ENCODE results near the gene LSM12.
"Not testable (repeated sequence)": the region's sequence is repeated elsewhere in the genome, so short reads cannot be mapped to it uniquely, and the experiment has no call there.

LSM12 gene

DNA sequence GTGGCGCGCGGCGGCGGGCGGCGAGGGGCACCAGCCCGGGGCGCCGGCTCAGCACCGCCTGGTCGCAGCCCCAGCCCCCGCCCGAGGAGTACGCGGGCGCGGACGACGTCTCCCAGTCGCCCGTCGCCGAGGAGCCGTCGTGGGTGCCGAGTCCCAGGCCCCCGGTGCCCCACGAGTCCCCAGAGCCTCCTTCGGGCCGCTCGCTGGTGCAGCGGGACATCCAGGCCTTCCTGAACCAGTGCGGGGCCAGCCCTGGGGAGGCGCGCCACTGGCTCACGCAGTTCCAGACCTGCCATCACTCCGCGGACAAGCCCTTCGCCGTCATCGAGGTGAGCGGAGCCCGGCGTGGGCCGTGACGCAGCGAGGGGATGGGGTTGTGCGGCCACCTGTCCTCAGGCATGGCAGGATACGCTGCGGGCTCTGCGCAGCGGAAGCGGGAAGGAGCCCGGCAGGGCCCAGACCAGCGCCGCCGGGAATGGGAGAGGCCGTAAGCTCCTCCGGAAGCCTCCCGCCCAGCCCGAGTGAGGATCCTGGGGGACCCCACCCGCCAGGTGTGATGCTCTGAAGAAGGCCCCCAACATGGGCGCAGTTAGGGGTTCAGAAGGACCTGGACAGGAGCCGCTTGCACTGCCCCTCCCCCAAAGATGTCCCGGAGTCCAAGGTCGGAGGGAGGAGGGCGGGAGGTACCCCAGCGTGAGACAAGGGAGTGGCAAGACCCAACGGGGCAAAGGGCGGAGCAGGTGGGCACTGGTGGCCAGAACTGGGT lies 61.5 kb downstream of the LSM12 start:
- DNase-seq = no peak

DNA sequence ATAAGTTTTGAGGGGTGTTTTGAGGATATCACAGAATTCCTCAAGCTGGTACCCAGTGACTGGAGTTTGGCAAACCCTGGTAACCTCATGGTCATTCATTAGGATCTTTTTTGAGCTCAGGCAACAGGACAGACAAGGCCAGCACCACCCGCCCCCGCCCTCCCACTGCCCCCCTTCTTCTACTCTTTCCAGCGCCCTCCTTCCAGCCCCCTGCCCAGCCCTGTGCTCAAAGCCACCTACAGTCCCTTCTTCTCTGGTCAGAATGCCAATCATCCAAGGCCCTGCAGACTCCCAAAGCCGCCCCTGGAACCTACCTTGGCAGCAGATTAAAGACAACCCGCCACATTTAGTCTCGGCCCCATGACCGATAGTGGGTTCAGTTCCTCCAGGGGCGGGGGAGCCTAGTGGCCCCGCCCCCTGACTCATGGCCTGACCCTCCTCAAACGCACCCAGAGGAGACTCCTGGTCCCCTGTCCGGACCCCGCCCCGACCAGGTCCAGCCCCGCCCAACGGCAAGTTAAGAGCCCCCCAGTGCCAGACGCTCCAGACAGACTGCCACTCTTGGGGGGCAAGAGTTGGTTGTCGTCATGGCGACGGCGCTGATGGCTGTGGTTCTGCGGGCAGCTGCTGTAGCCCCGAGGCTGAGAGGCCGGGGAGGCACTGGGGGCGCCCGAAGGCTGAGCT lies 62.3 kb downstream of the LSM12 start, which contains the start of gene NAGS:
Gene NAGS (plus strand): TSS at position 546 of the 684 bp plus-strand sequence. CDS start 42 bp downstream, at position 588.
- no peak for DNase-seq

- no peak for DNase-seq
Measured at GRCh38 chr17:44002141-44002848, 64.2 kb downstream of the LSM12 start.

GRCh38 chr17:44001461-44001920 lies 65.0 kb downstream of the LSM12 start:
- no peak for DNase-seq

GRCh38 chr17:44000871-44001460 lies 65.5 kb downstream of the LSM12 start:
- DNase-seq = no peak

GRCh38 chr17:44000141-44000860 lies 66.2 kb downstream of the LSM12 start:
- DNase-seq = no peak

DNA sequence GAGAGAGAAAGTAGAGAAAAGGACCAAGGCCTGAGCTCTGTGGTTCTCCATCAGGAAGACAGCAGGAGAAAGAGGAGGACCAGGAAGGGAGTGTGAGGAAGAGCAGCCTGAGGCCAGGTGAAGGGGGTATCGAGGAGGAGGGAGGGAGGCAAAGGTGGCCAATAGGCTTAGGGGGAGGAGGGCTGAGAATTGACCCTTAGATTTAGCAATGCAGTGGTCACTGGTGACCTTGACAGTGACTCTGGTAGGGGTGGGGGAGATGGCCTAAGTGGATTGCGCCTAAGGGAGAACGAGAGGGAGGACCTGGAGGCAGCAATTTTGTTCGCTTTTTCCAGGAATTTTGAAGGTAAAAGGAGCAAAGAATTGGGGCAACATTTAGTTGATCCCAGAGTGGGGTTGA lies 67.4 kb downstream of the LSM12 start:
- no peak for DNase-seq

- no peak for DNase-seq
Measured at GRCh38 chr17:43998552-43998951, 67.9 kb downstream of the LSM12 start.

GRCh38 chr17:43997180-43997579 lies 69.3 kb downstream of the LSM12 start:
- DNase-seq = not testable (repeated sequence)

GRCh38 chr17:43995150-43995471 lies 71.4 kb downstream of the LSM12 start:
- no peak for DNase-seq

DNA sequence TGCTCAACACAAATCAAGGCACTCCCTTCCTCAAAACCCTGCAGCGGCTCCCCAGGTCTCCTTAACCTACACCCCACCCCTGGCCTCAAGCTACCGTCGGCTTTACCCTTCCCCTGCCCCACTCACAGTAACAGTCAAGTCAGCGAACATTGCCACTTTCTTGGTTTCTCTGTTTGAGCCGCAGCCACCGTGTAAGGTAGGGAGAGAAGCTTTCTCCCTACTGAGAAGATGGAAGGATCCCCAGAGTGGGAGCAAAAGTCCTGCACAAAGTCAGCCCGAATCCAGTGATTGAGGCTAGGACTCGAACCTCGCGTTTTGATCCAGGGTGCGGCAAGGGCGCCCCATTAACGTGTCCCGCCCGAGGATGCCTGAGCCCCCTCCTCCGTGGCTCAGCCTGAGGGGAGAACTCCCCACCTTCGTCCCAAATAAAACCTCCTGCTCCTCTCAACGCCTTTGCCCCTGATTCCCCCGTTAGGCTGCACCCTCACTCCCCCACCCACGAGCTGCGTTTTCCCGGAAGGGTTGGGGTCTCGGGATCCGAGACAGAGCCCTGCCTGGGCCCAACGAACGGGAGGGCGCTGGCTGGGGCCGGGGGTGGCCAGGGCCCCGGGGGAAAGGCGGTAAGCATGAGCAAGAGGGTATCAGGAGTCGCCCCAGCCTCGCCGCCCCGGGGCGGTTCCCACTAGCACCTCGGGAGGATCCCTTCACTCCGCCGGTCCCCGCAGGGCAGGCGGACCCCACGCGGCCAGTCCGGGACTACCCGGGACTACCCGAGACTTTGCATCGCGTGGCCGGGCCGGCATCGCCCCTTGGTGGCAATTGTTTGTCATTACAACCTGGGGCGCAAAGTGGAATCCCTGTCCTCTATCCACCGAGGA lies 72.0 kb downstream of the LSM12 start:
- peak; percentile 42 for DNase-seq

GRCh38 chr17:43992641-43993040 lies 73.8 kb downstream of the LSM12 start:
- DNase-seq = no peak

GRCh38 chr17:43988301-43988700 lies 78.2 kb downstream of the LSM12 start:
- DNase-seq = no peak

- no peak for DNase-seq
Measured at GRCh38 chr17:43987131-43988021, 79.1 kb downstream of the LSM12 start.

DNA sequence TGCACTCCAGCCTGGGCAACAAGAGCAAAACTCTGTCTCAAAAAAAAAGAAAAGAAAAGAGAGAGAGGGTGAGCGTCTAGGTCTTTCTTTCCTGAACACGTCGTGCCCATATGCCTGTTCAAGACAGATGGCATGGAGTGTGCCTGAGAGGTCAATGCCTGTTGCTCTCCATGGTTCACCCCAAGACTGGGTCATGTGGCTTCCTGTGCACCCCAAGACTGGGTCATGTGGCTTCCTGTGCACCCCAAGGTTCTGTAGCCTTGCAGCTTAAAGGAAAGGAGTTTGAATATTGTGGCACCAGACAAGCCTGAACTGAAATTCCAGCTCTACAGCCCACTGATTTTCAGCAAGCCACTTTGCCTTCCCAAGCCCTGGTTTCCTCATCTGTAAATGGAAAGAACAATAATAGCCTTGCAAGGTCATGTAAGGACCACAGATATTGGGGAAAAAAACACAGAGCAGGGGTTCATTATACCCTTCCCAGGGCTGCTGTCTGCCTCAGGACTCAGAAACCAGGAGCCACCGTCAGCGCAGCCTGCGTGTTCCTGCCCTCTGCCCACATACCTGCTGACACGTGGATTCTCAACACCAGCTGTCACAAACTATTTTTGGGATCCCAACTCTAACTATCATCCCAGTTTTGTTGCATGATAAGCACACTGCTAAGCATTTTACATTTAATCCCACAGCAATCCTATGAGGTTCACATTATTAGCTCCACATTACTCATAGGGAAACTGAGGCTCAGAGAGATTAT lies 80.1 kb downstream of the LSM12 start:
- DNase-seq = no peak

DNA sequence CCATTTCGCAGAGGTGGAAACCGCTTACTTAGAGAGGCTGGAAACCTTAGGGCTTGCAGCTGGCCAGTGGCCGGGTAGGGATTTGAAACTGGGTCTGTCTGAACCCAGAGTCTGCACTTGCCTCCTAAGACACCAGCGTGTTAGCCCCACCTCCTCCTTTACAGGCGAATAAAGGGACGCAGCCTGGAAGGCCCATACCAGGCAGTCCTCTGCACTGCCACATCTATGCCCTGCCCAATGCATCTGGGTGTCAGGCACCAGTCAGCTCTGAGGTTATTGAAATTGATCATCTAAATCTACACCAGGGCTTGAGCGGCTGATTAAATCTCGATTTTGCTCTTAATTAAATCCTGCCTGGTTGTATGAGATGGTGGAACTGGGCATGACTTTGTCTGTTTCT lies 82.0 kb downstream of the LSM12 start:
- no peak for DNase-seq
